ENCODE measurements around the gene SEPTIN6. TPM values are rescaled to one million over a fixed set of nuclear protein-coding genes. Genes with fewer than 3 reads are reported as not detected.

The SEPTIN6 gene
- total RNA-seq, 1 experiment from 2014 or later, result 31.2 TPM

- Histone ChIP-seq H3K9me3 (ENCODE audit: control insufficient read depth, insufficient read depth, low read depth, low read length) (no peaks in the 10 kb centered on the region), H3K27ac (ENCODE audit: low read length) (no peak overlapping the region), H3K4me1 (ENCODE audit: control insufficient read depth, insufficient read depth, low read length) (no peaks in the 10 kb centered on the region), H3K36me3 (ENCODE audit: control insufficient read depth, insufficient read depth, low read length) (no peaks in the 10 kb centered on the region), H3K27me3 (ENCODE audit: control insufficient read depth, insufficient read depth, low read length) (no peaks in the 10 kb centered on the region), H3K4me3 (ENCODE audit: low read depth in 2 of 2, low read length in 2 of 2) (no peak overlapping the region)
- in situ Hi-C loops (cut with HindIII; ENCODE audit: low pct_unique_long_range_greater_than_20kb, low sequenced_read_pairs), result no loop called here
- intact Hi-C loops (cut with micrococcal nuclease; ENCODE audit: unreplicated experiment), result no loop called here
- CTCF ChIA-PET, result interaction anchor here (0.6 kb wide), 1 partner anchor 40 kb away, joined by 4 read pairs; no protein-coding TSS in a partner anchor
- BruUV-seq (replicated peaks), result no TSS peak
- DNase-seq (ENCODE audit: low read depth, low spot score) (no peak), ATAC-seq (no peak)
- TF ChIP-seq POLR2AphosphoS5 (IDR thresholded peaks at IDR 0.05; ENCODE audit: low read depth, low read length) (no peak), TCF7L2 (IDR thresholded peaks at IDR 0.05; ENCODE audit: low read depth, low read length) (no peak), SIN3A (IDR thresholded peaks at IDR 0.05; ENCODE audit: borderline replicate concordance, insufficient read depth, low read depth, low read length) (no peak), REST (IDR thresholded peaks at IDR 0.05; ENCODE audit: insufficient read depth in 1 of 2, low read depth in 2 of 2, low read length in 1 of 2) (no peak), CTCF (IDR thresholded peaks at IDR 0.05) (no peak)
- POLR2A ChIA-PET, result interaction anchor here (0.7 kb wide), 1 partner anchor 196 kb away, joined by 8 read pairs; no protein-coding TSS in a partner anchor
Observed at GRCh38 chrX:119708936-119709335, 16.0 kb upstream of the SEPTIN6 start.

GRCh38 chrX:119706616-119707015 is 13.6 kb upstream of the SEPTIN6 start:
- CTCF ChIA-PET, result no interaction called here
- no peak for ATAC-seq
- Histone ChIP-seq H3K4me1 (ENCODE audit: control insufficient read depth, insufficient read depth, low read length) (no peaks in the 10 kb centered on the region), H3K27ac (ENCODE audit: low read length) (no peak overlapping the region), H3K9me3 (ENCODE audit: control insufficient read depth, insufficient read depth, low read depth, low read length) (no peaks in the 10 kb centered on the region), H3K27me3 (ENCODE audit: control insufficient read depth, insufficient read depth, low read length) (no peaks in the 10 kb centered on the region), H3K36me3 (ENCODE audit: control insufficient read depth, insufficient read depth, low read length) (no peaks in the 10 kb centered on the region), H3K4me3 (ENCODE audit: low read depth in 2 of 2, low read length in 2 of 2) (no peak overlapping the region)
- DNase-seq (ENCODE audit: low read depth, low spot score), result no peak
- BruUV-seq (replicated peaks), result no TSS peak
- in situ Hi-C loops (cut with HindIII; ENCODE audit: low pct_unique_long_range_greater_than_20kb, low sequenced_read_pairs) (no loop called here), intact Hi-C loops (cut with micrococcal nuclease; ENCODE audit: unreplicated experiment) (no loop called here)
- POLR2A ChIA-PET, result no interaction called here
- TF ChIP-seq CTCF (IDR thresholded peaks at IDR 0.05), result no peak
- no peak for TF ChIP-seq POLR2AphosphoS5 (IDR thresholded peaks at IDR 0.05; ENCODE audit: low read depth, low read length)
- TF ChIP-seq REST (IDR thresholded peaks at IDR 0.05; ENCODE audit: insufficient read depth in 1 of 2, low read depth in 2 of 2, low read length in 1 of 2), result no peak
- no peak for TF ChIP-seq TCF7L2 (IDR thresholded peaks at IDR 0.05; ENCODE audit: low read depth, low read length)
- no peak for TF ChIP-seq SIN3A (IDR thresholded peaks at IDR 0.05; ENCODE audit: borderline replicate concordance, insufficient read depth, low read depth, low read length)
